Measurements from ENCODE around the gene CELA2A.
"Not testable (repeated sequence)": the region's sequence is repeated elsewhere in the genome, so short reads cannot be mapped to it uniquely, and the experiment has no call there.

Gene CELA2A

GRCh38 chr1:15510611-15511405, 54.3 kb downstream of the CELA2A start:
- Histone ChIP-seq H3K27me3 (no peaks in the 10 kb centered on the region), H3K36me3 (no peaks in the 10 kb centered on the region), H3K4me1 (no peaks in the 10 kb centered on the region), H3K4me3 (ENCODE audit: low read depth, low read length) (no peak overlapping the region), H3K9me3 (no peaks in the 10 kb centered on the region)
- no peak for DNase-seq
- TF ChIP-seq, protein P1, sequence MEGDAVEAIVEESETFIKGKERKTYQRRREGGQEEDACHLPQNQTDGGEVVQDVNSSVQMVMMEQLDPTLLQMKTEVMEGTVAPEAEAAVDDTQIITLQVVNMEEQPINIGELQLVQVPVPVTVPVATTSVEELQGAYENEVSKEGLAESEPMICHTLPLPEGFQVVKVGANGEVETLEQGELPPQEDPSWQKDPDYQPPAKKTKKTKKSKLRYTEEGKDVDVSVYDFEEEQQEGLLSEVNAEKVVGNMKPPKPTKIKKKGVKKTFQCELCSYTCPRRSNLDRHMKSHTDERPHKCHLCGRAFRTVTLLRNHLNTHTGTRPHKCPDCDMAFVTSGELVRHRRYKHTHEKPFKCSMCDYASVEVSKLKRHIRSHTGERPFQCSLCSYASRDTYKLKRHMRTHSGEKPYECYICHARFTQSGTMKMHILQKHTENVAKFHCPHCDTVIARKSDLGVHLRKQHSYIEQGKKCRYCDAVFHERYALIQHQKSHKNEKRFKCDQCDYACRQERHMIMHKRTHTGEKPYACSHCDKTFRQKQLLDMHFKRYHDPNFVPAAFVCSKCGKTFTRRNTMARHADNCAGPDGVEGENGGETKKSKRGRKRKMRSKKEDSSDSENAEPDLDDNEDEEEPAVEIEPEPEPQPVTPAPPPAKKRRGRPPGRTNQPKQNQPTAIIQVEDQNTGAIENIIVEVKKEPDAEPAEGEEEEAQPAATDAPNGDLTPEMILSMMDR (IDR thresholded peaks at IDR 0.05; ENCODE audit: low read depth, low read length) = no peak

- no peaks in the 10 kb centered on the region for H3K4me1 ChIP-seq
- no peak overlapping the region for H3K4me3 ChIP-seq (ENCODE audit: low read depth, low read length)
- H3K27me3 ChIP-seq = no peaks in the 10 kb centered on the region
- TF ChIP-seq, protein P1 (IDR thresholded peaks at IDR 0.05; ENCODE audit: low read depth, low read length) = no peak
- H3K36me3 ChIP-seq = no peaks in the 10 kb centered on the region
- DNase-seq = no peak
- no peaks in the 10 kb centered on the region for H3K9me3 ChIP-seq
These were observed 56.7 kb downstream of the CELA2A start for GRCh38 chr1:15513192-15513591.

DNA sequence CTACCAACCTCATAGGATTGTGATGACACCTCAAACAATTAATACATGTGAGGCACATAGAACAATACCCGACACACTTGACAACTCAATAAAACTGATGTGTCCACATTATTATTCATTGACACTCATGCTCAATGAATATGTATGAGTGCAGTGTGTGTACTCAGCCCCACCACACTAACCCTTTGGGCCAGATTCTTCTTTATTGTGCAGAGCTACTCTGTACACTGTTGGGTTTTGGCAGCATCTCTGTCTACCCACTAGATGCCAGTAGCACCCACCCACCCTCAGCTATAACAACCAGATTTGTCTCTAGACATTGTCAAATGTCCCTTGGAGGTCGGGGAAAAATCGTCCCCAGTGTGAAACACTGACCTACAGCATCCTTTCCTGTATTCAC, 57.4 kb downstream of the CELA2A start:
- Histone ChIP-seq H3K36me3 (no peaks in the 10 kb centered on the region), H3K9me3 (no peaks in the 10 kb centered on the region), H3K4me1 (no peaks in the 10 kb centered on the region), H3K4me3 (ENCODE audit: low read depth, low read length) (no peak overlapping the region), H3K27me3 (no peaks in the 10 kb centered on the region)
- TF ChIP-seq, protein P1 (IDR thresholded peaks at IDR 0.05; ENCODE audit: low read depth, low read length) = no peak
- DNase-seq = no peak

GRCh38 chr1:15514557-15514956, 58.0 kb downstream of the CELA2A start:
- H3K9me3 ChIP-seq; H3K4me3 ChIP-seq (ENCODE audit: low read depth, low read length); DNase-seq; H3K36me3 ChIP-seq; H3K27me3 ChIP-seq; H3K4me1 ChIP-seq: not testable (repeated sequence)

- TF ChIP-seq, protein P1 (IDR thresholded peaks at IDR 0.05; ENCODE audit: low read depth, low read length) = no peak
- Histone ChIP-seq H3K4me1 (no peaks in the 10 kb centered on the region), H3K36me3 (no peaks in the 10 kb centered on the region), H3K9me3 (no peaks in the 10 kb centered on the region), H3K4me3 (ENCODE audit: low read depth, low read length) (no peak overlapping the region), H3K27me3 (no peaks in the 10 kb centered on the region)
- DNase-seq = no peak
These were observed 58.6 kb downstream of the CELA2A start for GRCh38 chr1:15515022-15515663.

- no peak for DNase-seq
- Histone ChIP-seq H3K9me3 (no peaks in the 10 kb centered on the region), H3K4me1 (no peaks in the 10 kb centered on the region), H3K36me3 (no peaks in the 10 kb centered on the region), H3K4me3 (ENCODE audit: low read depth, low read length) (no peak overlapping the region), H3K27me3 (no peaks in the 10 kb centered on the region)
- TF ChIP-seq, protein P1 (IDR thresholded peaks at IDR 0.05; ENCODE audit: low read depth, low read length) = no peak
These were observed 63.1 kb downstream of the CELA2A start for GRCh38 chr1:15519625-15520024.

DNA sequence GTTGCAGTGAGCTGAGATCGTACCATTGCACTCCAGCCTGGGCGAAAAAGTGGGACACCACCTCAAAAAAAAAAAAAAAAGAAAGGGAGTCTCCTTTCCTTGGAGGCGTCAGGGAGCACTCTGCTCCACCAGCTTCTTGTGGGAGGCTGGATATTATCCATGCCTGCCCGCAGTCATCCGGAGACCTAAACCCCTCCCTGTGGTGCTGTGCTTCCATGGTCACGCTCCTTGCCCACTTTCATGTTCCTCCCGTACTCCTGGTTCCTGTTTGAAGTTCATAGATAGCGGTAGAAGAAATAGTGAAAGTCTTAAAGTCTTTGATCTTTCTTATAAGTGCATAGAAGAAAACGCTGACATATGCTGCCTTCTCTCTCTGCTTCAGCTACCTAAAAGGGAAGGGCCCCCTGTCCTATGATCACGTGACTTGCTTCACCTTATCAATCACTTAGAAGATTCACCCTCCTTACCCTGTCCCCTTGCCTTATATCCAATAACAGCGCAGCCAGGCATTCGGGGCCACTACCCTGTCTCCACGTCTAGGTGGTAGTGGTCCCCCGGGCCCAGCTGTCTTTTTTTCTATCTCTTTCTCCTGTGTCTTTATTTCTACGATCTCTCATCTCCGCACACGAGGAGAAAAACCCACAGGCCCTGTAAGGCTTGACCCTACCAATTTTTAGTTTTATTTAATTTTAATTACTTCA, 64.8 kb downstream of the CELA2A start:
- H3K27me3 ChIP-seq; H3K9me3 ChIP-seq; H3K36me3 ChIP-seq; DNase-seq; H3K4me3 ChIP-seq (ENCODE audit: low read depth, low read length); H3K4me1 ChIP-seq: not testable (repeated sequence)

Measured in BE2C (cell line).